Colonic mucosa (tissue), 4 donors: Measurements from ENCODE around the gene CERS5. TPM values are rescaled to one million over a fixed set of nuclear protein-coding genes. Genes with fewer than 3 reads are reported as not detected.

Experiments used
- DNase-seq: peaks from one replicate; pipeline ENCODE4 v3.0.0-alpha.2; 2020
- H3K27ac ChIP-seq: fragments of 200-600 bp; one replicate; pipeline ENCODE4 v1.8.0; 2021
- H3K27me3 ChIP-seq: fragments of 200-600 bp; one replicate; pipeline ENCODE4 v1.8.0; 2021
- H3K36me3 ChIP-seq: fragments of 200-600 bp; one replicate; pipeline ENCODE4 v1.8.0; 2021
- H3K4me1 ChIP-seq: fragments of 200-600 bp; one replicate; pipeline ENCODE4 v1.8.0; 2021; ENCODE audit warnings: mild to moderate bottlenecking
- H3K4me3 ChIP-seq: fragments of 200-600 bp; one replicate; pipeline ENCODE4 v1.8.0; 2021
- H3K9ac ChIP-seq, 2 donors: one replicate each; pipeline ENCODE4 v1.7.0; 2013; ENCODE audit warnings: control low read depth in 2 of 2, low read depth in 2 of 2, low read length in 2 of 2
- H3K9me3 ChIP-seq: fragments of 200-600 bp; one replicate; pipeline ENCODE4 v1.8.0; 2021
- intact Hi-C: fragments of 100-400 bp; cut with DNase I; formaldehyde crosslinking; loops from one replicate; pipeline ENCODE4 v1.14.1; 2022
- total RNA-seq, 2 donors: library from RNA; stranded (reverse); fragmentation: NEBNext Ultra II Directional in 1 of 2; extraction: Animal tissue kit (Norgen Biotek cat#: 25700) in 1 of 2; gene quantifications; one replicate each; pipeline ENCODE4 v1.2.1, GENCODE V29; 2021
- TF ChIP-seq, protein P1 (sequence below): fragments of 200-600 bp; IDR thresholded peaks from one replicate; pipeline ENCODE4 v1.8.0; 2022; ENCODE audit warnings: antibody characterized with exemption, mild to moderate bottlenecking
- donor health status: healthy.
- donor health status: DM: no; HTN: no; CAD: no.
- donor health status: DM: no; HTN: no; CAD: no.

The CERS5 gene
- total RNA-seq, 2 donors from 2014 or later, result 17.6 to 19.4 TPM

DNA sequence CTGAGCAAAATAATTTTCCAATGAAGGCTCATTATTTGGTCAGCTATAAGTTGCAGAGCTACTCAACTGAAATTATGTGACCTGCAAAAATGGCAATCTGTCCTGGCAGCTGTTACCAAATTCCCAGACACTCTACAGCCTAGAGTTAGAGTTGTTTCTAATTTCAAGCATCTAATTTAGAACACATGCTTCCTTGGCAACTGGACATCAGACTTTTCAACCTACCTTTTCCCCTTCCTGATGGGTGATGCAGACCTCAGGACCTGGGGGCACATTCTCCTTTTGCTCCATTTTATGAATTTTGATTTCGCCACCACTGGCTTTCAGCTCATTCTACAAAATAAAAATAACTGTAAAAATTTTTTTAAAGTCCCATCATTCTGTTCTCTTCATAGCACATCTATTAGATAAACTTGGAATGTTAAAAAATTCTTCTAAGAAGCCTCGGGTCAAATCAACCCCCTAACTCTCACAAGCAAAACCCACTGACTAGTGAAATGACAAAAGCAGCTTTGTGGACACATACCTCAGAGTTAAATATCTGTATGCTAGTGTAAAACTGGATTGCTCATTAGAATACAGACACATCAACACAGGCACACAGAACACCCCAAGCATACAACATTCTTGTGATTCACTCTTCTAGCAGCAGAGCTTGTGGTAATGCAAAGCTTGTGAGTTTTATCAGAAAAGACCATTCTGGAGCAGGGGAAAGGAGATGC is 33.5 kb upstream of the CERS5 start:
- Histone ChIP-seq H3K4me1 (peaks cover 4% of the 10 kb centered on the region), H3K9ac (no peak overlapping the region), H3K27me3 (no peaks in the 10 kb centered on the region), H3K4me3 (no peak overlapping the region), H3K27ac (no peak overlapping the region), H3K9me3 (no peaks in the 10 kb centered on the region), H3K36me3 (peaks cover 8% of the 10 kb centered on the region)
- TF ChIP-seq, protein P1, sequence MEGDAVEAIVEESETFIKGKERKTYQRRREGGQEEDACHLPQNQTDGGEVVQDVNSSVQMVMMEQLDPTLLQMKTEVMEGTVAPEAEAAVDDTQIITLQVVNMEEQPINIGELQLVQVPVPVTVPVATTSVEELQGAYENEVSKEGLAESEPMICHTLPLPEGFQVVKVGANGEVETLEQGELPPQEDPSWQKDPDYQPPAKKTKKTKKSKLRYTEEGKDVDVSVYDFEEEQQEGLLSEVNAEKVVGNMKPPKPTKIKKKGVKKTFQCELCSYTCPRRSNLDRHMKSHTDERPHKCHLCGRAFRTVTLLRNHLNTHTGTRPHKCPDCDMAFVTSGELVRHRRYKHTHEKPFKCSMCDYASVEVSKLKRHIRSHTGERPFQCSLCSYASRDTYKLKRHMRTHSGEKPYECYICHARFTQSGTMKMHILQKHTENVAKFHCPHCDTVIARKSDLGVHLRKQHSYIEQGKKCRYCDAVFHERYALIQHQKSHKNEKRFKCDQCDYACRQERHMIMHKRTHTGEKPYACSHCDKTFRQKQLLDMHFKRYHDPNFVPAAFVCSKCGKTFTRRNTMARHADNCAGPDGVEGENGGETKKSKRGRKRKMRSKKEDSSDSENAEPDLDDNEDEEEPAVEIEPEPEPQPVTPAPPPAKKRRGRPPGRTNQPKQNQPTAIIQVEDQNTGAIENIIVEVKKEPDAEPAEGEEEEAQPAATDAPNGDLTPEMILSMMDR, result no peak
- intact Hi-C loops, result loop anchor here (10.0 kb wide), 1 partner anchor 114 kb away; no protein-coding TSS in a partner anchor
- DNase-seq, result no peak

DNA sequence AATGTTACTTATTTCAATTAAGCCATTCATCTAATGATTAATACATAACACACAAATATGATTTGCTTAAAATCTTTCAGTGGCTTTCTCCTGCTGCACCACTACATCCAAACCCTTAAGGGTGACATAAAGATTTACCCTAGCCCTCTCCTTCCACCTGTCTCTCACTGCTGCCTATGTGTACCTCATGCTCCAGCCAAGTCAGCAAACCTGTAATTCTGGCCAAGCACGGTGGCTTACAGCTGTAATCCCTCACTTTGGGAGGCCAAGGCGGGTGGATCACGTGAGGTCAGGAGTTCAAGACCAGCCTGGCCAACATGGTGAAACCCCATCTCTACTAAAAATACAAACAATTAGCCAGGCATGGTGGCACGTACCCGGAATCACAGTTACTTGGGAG is 31.7 kb upstream of the CERS5 start:
- H3K4me1 ChIP-seq, result peaks cover 4% of the 10 kb centered on the region
- H3K36me3 ChIP-seq, result peaks cover 8% of the 10 kb centered on the region

DNA sequence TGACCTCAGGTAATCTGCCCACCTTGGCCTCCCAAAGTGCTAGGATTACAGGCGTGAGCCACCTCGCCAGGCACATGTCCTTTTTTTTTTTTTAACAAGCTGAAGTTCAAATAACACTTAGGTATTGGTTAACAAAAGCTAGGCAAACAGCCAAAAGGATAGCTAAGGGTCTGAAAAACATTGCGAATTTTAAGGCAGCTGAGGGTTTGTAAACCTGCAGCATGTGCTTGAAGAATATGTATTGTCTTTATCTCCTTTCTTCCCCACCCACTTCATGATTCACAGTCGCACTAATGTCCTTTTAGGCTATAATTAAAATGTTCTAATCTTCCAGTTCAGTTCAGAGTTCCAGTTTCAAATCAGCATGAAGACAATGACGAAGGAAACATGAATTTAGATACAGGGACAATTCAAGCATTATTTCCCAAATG is 30.1 kb upstream of the CERS5 start:
- TF ChIP-seq, protein P1, result no peak
- no peak overlapping the region for H3K4me3 ChIP-seq
- intact Hi-C loops, result no loop called here
- H3K4me1 ChIP-seq, result peaks cover 4% of the 10 kb centered on the region
- DNase-seq, result no peak
- no peak overlapping the region for H3K27ac ChIP-seq
- H3K9me3 ChIP-seq, result no peaks in the 10 kb centered on the region
- H3K9ac ChIP-seq, result no peak overlapping the region
- peaks cover 8% of the 10 kb centered on the region for H3K36me3 ChIP-seq
- no peaks in the 10 kb centered on the region for H3K27me3 ChIP-seq

More for the DNA sequence above, 31.7 kb upstream of the CERS5 start:
- TF ChIP-seq, protein P1, result no peak
- H3K9ac ChIP-seq, result no peak overlapping the region
- H3K27me3 ChIP-seq, result no peaks in the 10 kb centered on the region
- intact Hi-C loops, result no loop called here
- H3K27ac ChIP-seq, result no peak overlapping the region
- no peaks in the 10 kb centered on the region for H3K9me3 ChIP-seq
- no peak for DNase-seq
- no peak overlapping the region for H3K4me3 ChIP-seq

DNA sequence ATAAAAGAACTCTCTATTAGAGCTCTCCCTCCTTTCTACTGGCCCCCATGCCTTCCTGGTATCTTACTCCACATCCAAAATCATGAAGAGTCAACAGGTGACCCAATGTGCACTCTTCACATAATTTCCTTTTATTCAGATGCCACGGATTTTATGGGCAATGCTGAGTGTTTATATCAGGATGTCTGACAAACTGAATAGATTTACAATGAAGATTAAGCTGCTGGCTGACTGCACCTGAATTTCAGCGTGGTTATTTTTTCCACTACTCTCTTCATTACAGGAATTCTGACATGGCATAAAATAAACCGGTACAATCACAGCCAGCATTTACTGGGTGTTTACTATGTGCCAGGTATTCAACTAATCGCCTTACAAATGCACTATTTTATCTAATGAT is 29.4 kb upstream of the CERS5 start:
- intact Hi-C loops, result no loop called here
- H3K4me1 ChIP-seq, result peaks cover 4% of the 10 kb centered on the region
- H3K36me3 ChIP-seq, result peaks cover 8% of the 10 kb centered on the region
- TF ChIP-seq, protein P1, result no peak
- DNase-seq, result no peak
- no peaks in the 10 kb centered on the region for H3K9me3 ChIP-seq
- no peak overlapping the region for H3K4me3 ChIP-seq
- no peak overlapping the region for H3K9ac ChIP-seq
- no peaks in the 10 kb centered on the region for H3K27me3 ChIP-seq
- H3K27ac ChIP-seq, result no peak overlapping the region

DNA sequence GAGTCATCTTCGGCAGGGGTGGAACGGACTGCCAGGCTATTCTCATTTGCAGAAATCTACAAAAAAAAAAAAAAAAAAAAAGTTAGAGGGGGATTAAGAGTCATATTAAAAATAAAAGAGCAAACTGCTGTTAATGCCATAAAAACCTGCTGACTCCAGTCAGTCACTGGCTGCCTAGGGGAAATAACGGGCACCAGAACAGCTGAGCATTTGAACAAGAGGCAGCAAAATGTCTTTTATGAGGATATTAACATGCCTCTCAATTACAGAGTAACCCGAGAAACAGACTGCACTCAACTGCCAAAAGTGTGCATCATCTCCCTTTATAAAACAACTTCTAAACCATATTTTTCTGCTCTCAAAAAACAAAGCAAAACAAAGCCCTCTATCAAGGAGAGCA is 28.7 kb upstream of the CERS5 start:
- intact Hi-C loops, result no loop called here
- no peak for DNase-seq
- no peak overlapping the region for H3K4me3 ChIP-seq
- peaks cover 12% of the 10 kb centered on the region for H3K36me3 ChIP-seq
- H3K9ac ChIP-seq, result no peak overlapping the region
- H3K27ac ChIP-seq, result no peak overlapping the region
- H3K9me3 ChIP-seq, result no peaks in the 10 kb centered on the region
- peaks cover 4% of the 10 kb centered on the region for H3K4me1 ChIP-seq
- TF ChIP-seq, protein P1, result no peak
- H3K27me3 ChIP-seq, result no peaks in the 10 kb centered on the region
